Upper lobe of right lung (tissue), 1 donor: Measurements from ENCODE around the gene EMD. TPM values are rescaled to one million over a fixed set of nuclear protein-coding genes. Genes with fewer than 3 reads are reported as not detected.

Experiments
- ATAC-seq: fragments of 200-7000 bp; cut with Tn5 transposase; one replicate; pipeline ENCODE4 v1.9.1; 2020; ENCODE audit warnings: mild to moderate bottlenecking, moderate library complexity
- DNase-seq: peaks from one replicate; pipeline ENCODE4 v3.0.0-alpha.2; 2020
- H3K27ac ChIP-seq: fragments of 200-600 bp; one replicate; pipeline ENCODE4 v1.8.0; 2022
- H3K27me3 ChIP-seq: fragments of 200-600 bp; one replicate; pipeline ENCODE4 v1.8.0; 2022; ENCODE audit warnings: mild to moderate bottlenecking
- H3K36me3 ChIP-seq: fragments of 200-600 bp; one replicate; pipeline ENCODE4 v1.8.0; 2022
- H3K4me1 ChIP-seq: fragments of 200-600 bp; one replicate; pipeline ENCODE4 v1.8.0; 2022
- H3K4me3 ChIP-seq: fragments of 200-600 bp; one replicate; pipeline ENCODE4 v1.8.0; 2022; ENCODE audit warnings: mild to moderate bottlenecking
- H3K9me3 ChIP-seq: fragments of 200-600 bp; one replicate; pipeline ENCODE4 v1.8.0; 2022
- CTCF ChIP-seq: fragments of 200-600 bp; IDR thresholded peaks from one replicate; pipeline ENCODE4 v1.8.0; 2022; ENCODE audit warnings: antibody characterized with exemption
- intact Hi-C: fragments of 100-400 bp; cut with DNase I; formaldehyde crosslinking; loops from one replicate; pipeline ENCODE4 v1.11.0; 2022
- total RNA-seq: library from RNA; stranded (reverse); fragmentation: NEBNext Ultra II Directional; extraction: Animal tissue kit (Norgen Biotek cat#: 25700); gene quantifications from one replicate; pipeline ENCODE4 v1.2.1, GENCODE V29; 2021
- donor health status: DM: no; HTN: yes; CAD: no; lungs with severe emphysema.

EMD gene
- total RNA-seq, 1 donor from 2014 or later: 58.4 TPM

- intact Hi-C loops: no loop called here
- ATAC-seq: no peak
- Histone ChIP-seq H3K4me1 (peaks cover 3% of the 10 kb centered on the region), H3K27ac (no peak overlapping the region), H3K9me3 (no peaks in the 10 kb centered on the region), H3K4me3 (no peak overlapping the region), H3K36me3 (peaks cover 15% of the 10 kb centered on the region), H3K27me3 (no peaks in the 10 kb centered on the region)
- no peak for TF ChIP-seq CTCF
- no peak for DNase-seq
Observed at GRCh38 chrX:154401918-154402621, 23.0 kb downstream of the EMD start.

- TF ChIP-seq CTCF: no peak
- peaks cover 3% of the 10 kb centered on the region for H3K4me1 ChIP-seq
- peaks cover 15% of the 10 kb centered on the region for H3K36me3 ChIP-seq
- H3K27me3 ChIP-seq: no peaks in the 10 kb centered on the region
- DNase-seq (no peak), ATAC-seq (no peak)
- intact Hi-C loops: no loop called here
- H3K4me3 ChIP-seq: no peak overlapping the region
- H3K27ac ChIP-seq: no peak overlapping the region
- no peaks in the 10 kb centered on the region for H3K9me3 ChIP-seq
Observed at GRCh38 chrX:154402622-154403127, 23.6 kb downstream of the EMD start.

GRCh38 chrX:154403192-154403591 lies 24.1 kb downstream of the EMD start:
- intact Hi-C loops: no loop called here
- ATAC-seq: no peak

GRCh38 chrX:154403858-154404257 lies 24.8 kb downstream of the EMD start:
- H3K27ac ChIP-seq: no peak overlapping the region
- no peaks in the 10 kb centered on the region for H3K9me3 ChIP-seq
- ATAC-seq (no peak), DNase-seq (no peak)
- H3K36me3 ChIP-seq: peaks cover 15% of the 10 kb centered on the region
- TF ChIP-seq CTCF: no peak
- H3K4me3 ChIP-seq: no peak overlapping the region
- peaks cover 3% of the 10 kb centered on the region for H3K4me1 ChIP-seq
- intact Hi-C loops: no loop called here
- H3K27me3 ChIP-seq: no peaks in the 10 kb centered on the region

More at GRCh38 chrX:154403192-154403591, 24.1 kb downstream of the EMD start:
- no peak overlapping the region for H3K27ac ChIP-seq
- H3K36me3 ChIP-seq: peaks cover 15% of the 10 kb centered on the region
- no peaks in the 10 kb centered on the region for H3K9me3 ChIP-seq
- no peak for DNase-seq
- TF ChIP-seq CTCF: no peak
- no peaks in the 10 kb centered on the region for H3K27me3 ChIP-seq
- H3K4me1 ChIP-seq: peaks cover 3% of the 10 kb centered on the region
- H3K4me3 ChIP-seq: no peak overlapping the region

- intact Hi-C loops: no loop called here
- TF ChIP-seq CTCF: no peak
- DNase-seq (no peak), ATAC-seq (no peak)
- no peaks in the 10 kb centered on the region for H3K9me3 ChIP-seq
- peaks cover 3% of the 10 kb centered on the region for H3K4me1 ChIP-seq
- H3K27me3 ChIP-seq: no peaks in the 10 kb centered on the region
- no peak overlapping the region for H3K4me3 ChIP-seq
- H3K36me3 ChIP-seq: peaks cover 7% of the 10 kb centered on the region
- H3K27ac ChIP-seq: no peak overlapping the region
Observed at GRCh38 chrX:154404625-154405192, 25.6 kb downstream of the EMD start.
